Measurements from ENCODE around the gene HOXA11. TPM values are rescaled to one million over a fixed set of nuclear protein-coding genes. Genes with fewer than 3 reads are reported as not detected.

The HOXA11 gene
- polyA plus RNA-seq, 1 donor from 2014 or later: not detected

DNA sequence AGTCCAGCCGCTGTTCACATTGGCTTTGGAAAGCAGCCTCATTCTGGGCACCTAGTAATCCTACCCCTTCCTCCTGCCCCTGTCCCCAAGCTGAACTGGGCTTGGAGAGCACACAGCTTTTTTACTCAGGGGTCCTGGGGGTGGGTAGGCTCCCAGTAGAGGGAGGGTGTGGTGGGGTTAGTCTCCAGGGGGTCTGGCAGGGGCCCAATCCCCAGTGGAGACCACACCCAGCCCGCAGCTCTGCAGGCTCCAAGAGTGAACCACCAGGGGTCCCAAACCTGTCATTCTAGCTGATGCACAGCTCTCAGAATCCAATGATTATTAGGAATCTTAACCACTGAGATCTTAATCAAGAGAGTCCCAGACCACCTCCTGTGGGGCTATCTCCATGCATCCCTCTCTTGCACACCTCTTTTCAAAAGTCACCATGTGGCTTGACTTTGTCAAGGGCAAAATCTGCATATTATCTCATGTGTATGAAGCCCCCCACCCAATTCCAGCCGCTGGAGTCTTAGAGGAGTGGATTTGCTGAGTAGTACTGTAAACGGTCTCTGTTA, 2.7 kb downstream of the HOXA11 start (continued):
- no peak for TF ChIP-seq TAF1 (IDR thresholded peaks at IDR 0.05; ENCODE audit: low read depth)

DNA sequence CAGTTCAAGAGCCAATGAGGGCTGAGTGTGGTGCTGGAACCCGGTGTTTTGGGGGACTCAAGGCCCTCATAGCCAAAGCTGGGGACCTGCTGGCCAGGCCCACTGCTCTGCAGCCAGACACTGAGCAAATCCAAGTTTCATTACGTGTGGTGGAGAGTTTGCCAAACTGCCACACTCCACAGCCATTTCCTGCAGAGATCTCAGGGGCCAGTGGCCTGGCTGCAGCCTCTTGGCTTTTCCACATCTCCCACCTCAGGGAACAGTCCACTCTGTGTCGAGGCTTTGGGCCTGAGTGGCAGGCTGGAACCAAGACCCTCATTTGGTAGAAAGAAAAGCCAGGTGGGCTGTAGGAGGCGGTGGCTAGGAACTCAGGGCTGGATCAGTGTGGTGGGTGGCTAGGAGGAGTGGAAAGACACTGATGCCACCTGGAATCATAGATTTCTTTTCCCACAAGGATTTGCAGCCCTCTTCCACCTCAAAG, 3.2 kb downstream of the HOXA11 start:
- no peak overlapping the region for H3K9ac ChIP-seq (ENCODE audit: low read length)
- no peaks in the 10 kb centered on the region for H3K9me2 ChIP-seq (ENCODE audit: insufficient read depth, low read length)
- no peaks in the 10 kb centered on the region for H3K36me3 ChIP-seq (ENCODE audit: insufficient read depth, low read length)
- peaks cover 100% of the 10 kb centered on the region for H3K27me3 ChIP-seq (ENCODE audit: insufficient read depth, low read depth, low read length)
- H3K4me3 ChIP-seq (ENCODE audit: low read length): no peak overlapping the region
- peaks cover 14% of the 10 kb centered on the region for H3K9me3 ChIP-seq (ENCODE audit: low read length)
- TF ChIP-seq, protein P1, sequence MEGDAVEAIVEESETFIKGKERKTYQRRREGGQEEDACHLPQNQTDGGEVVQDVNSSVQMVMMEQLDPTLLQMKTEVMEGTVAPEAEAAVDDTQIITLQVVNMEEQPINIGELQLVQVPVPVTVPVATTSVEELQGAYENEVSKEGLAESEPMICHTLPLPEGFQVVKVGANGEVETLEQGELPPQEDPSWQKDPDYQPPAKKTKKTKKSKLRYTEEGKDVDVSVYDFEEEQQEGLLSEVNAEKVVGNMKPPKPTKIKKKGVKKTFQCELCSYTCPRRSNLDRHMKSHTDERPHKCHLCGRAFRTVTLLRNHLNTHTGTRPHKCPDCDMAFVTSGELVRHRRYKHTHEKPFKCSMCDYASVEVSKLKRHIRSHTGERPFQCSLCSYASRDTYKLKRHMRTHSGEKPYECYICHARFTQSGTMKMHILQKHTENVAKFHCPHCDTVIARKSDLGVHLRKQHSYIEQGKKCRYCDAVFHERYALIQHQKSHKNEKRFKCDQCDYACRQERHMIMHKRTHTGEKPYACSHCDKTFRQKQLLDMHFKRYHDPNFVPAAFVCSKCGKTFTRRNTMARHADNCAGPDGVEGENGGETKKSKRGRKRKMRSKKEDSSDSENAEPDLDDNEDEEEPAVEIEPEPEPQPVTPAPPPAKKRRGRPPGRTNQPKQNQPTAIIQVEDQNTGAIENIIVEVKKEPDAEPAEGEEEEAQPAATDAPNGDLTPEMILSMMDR (IDR thresholded peaks at IDR 0.05; ENCODE audit: poor library complexity, severe bottlenecking): no peak
- TF ChIP-seq SMC3 (conservative IDR thresholded peaks at IDR 0.05; ENCODE audit: poor library complexity) (no peak), EP300 (conservative IDR thresholded peaks at IDR 0.05; ENCODE audit: poor library complexity, severe bottlenecking) (no peak), EZH2 (IDR thresholded peaks at IDR 0.05; ENCODE audit: borderline replicate concordance, insufficient read depth, low read length, poor library complexity, severe bottlenecking) (no peak), POLR2AphosphoS5 (IDR thresholded peaks at IDR 0.05) (no peak), MXI1 (conservative IDR thresholded peaks at IDR 0.05; ENCODE audit: poor library complexity, severe bottlenecking) (no peak), RAD21 (conservative IDR thresholded peaks at IDR 0.05) (no peak), TAF1 (IDR thresholded peaks at IDR 0.05; ENCODE audit: low read depth) (no peak)
- TF ChIP-seq, protein P2, sequence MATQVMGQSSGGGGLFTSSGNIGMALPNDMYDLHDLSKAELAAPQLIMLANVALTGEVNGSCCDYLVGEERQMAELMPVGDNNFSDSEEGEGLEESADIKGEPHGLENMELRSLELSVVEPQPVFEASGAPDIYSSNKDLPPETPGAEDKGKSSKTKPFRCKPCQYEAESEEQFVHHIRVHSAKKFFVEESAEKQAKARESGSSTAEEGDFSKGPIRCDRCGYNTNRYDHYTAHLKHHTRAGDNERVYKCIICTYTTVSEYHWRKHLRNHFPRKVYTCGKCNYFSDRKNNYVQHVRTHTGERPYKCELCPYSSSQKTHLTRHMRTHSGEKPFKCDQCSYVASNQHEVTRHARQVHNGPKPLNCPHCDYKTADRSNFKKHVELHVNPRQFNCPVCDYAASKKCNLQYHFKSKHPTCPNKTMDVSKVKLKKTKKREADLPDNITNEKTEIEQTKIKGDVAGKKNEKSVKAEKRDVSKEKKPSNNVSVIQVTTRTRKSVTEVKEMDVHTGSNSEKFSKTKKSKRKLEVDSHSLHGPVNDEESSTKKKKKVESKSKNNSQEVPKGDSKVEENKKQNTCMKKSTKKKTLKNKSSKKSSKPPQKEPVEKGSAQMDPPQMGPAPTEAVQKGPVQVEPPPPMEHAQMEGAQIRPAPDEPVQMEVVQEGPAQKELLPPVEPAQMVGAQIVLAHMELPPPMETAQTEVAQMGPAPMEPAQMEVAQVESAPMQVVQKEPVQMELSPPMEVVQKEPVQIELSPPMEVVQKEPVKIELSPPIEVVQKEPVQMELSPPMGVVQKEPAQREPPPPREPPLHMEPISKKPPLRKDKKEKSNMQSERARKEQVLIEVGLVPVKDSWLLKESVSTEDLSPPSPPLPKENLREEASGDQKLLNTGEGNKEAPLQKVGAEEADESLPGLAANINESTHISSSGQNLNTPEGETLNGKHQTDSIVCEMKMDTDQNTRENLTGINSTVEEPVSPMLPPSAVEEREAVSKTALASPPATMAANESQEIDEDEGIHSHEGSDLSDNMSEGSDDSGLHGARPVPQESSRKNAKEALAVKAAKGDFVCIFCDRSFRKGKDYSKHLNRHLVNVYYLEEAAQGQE (IDR thresholded peaks at IDR 0.05; ENCODE audit: borderline replicate concordance): no peak
- H2AFZ ChIP-seq (ENCODE audit: low read depth, low read length): no peak overlapping the region
- H3K4me2 ChIP-seq (ENCODE audit: low read length): no peak overlapping the region
- H3F3A ChIP-seq (ENCODE audit: insufficient read depth, low read length, poor library complexity, severe bottlenecking): no peaks in the 10 kb centered on the region
- no peaks in the 10 kb centered on the region for H4K20me1 ChIP-seq (ENCODE audit: insufficient read depth)
- H3K27ac ChIP-seq (ENCODE audit: low read length): no peak overlapping the region
- H3K79me2 ChIP-seq (replicated peaks; ENCODE audit: insufficient read depth, low read length): no peaks in the 10 kb centered on the region
